ENCODE results near the gene C10orf53. TPM values are rescaled to one million over a fixed set of nuclear protein-coding genes. Genes with fewer than 3 reads are reported as not detected.

The C10orf53 gene
- total and polyA plus RNA-seq, 2 experiments from 2014 or later = not detected

GRCh38 chr10:49746626-49747302 is 67.3 kb downstream of the C10orf53 start:
- 97% methylated on average over 19 of the region's 20 CpGs for WGBS (ENCODE audit: low lambda C conversion rate, missing lambda C conversion rate)
- DNase-seq (ENCODE audit: low spot score) = no peak
- TF ChIP-seq EZH2 (IDR thresholded peaks at IDR 0.05; ENCODE audit: borderline replicate concordance) = no peak
- H3K36me3 ChIP-seq (replicated peaks; ENCODE audit: insufficient read depth, low read depth) = no peaks in the 10 kb centered on the region
- H2AFZ ChIP-seq = no peak overlapping the region
- H3K4me2 ChIP-seq = no peak overlapping the region
- H3K9me2 ChIP-seq (replicated peaks; ENCODE audit: insufficient read depth) = no peaks in the 10 kb centered on the region
- no peaks in the 10 kb centered on the region for H3K4me1 ChIP-seq (ENCODE audit: insufficient read depth)
- H3K79me2 ChIP-seq = no peaks in the 10 kb centered on the region
- no peak overlapping the region for H3K27ac ChIP-seq
- H3K27me3 ChIP-seq = no peaks in the 10 kb centered on the region
- no peaks in the 10 kb centered on the region for H4K20me1 ChIP-seq (ENCODE audit: insufficient read depth, poor library complexity, severe bottlenecking)
- no peak overlapping the region for H3K4me3 ChIP-seq
- no peaks in the 10 kb centered on the region for H3K9me3 ChIP-seq (ENCODE audit: low read depth)

Other genes starting within 250 kb of the C10orf53 start
- gene ERCC6, start 140.5 kb upstream of the C10orf53 start, total RNA-seq = 15.6 and 16.5 TPM in 2 replicates
- gene ERCC6, start 140.5 kb upstream of the C10orf53 start, polyA plus RNA-seq = 6.9 and 7.3 TPM in 2 replicates
- gene SLC18A3, start 69.3 kb upstream of the C10orf53 start, total RNA-seq = 1.1 and 1.4 TPM in 2 replicates
- 4.3 and 8.1 TPM in 2 replicates for gene SLC18A3, start 69.3 kb upstream of the C10orf53 start, polyA plus RNA-seq
- 0.27 TPM in 1 of 2 replicates, not detected in the other for gene CHAT, start 65.6 kb upstream of the C10orf53 start, total RNA-seq
- 0.88 TPM in 1 of 2 replicates, not detected in the other for gene CHAT, start 65.6 kb upstream of the C10orf53 start, polyA plus RNA-seq
- gene OGDHL, start 82.7 kb downstream of the C10orf53 start, total RNA-seq = 9.5 and 12.9 TPM in 2 replicates
- gene OGDHL, start 82.7 kb downstream of the C10orf53 start, polyA plus RNA-seq = 8.0 and 9.3 TPM in 2 replicates

Data from hepatocyte (in vitro differentiated cells).